ENCODE data around the gene IFT122.
"Not testable (repeated sequence)": the region's sequence is repeated elsewhere in the genome, so short reads cannot be mapped to it uniquely, and the experiment has no call there.

Gene IFT122

GRCh38 chr3:129498603-129499488, 58.8 kb downstream of the IFT122 start:
- not testable (repeated sequence) for DNase-seq

GRCh38 chr3:129499604-129500333, 59.7 kb downstream of the IFT122 start:
- not testable (repeated sequence) for DNase-seq

GRCh38 chr3:129500334-129500658, 60.3 kb downstream of the IFT122 start:
- no peak for DNase-seq

- DNase-seq: no peak
Measured at GRCh38 chr3:129501630-129502029, 61.6 kb downstream of the IFT122 start.

GRCh38 chr3:129502641-129503408, 62.8 kb downstream of the IFT122 start:
- DNase-seq: no peak

GRCh38 chr3:129503471-129504291, 63.7 kb downstream of the IFT122 start:
- no peak for DNase-seq

- no peak for DNase-seq
Measured at GRCh38 chr3:129504471-129505100, 64.6 kb downstream of the IFT122 start.

- peak; percentile 46 for DNase-seq
Measured at GRCh38 chr3:129505341-129505740, 65.3 kb downstream of the IFT122 start.

- peak; percentile 25 for DNase-seq
Measured at GRCh38 chr3:129506231-129506742, 66.3 kb downstream of the IFT122 start.

GRCh38 chr3:129507181-129507831, 67.3 kb downstream of the IFT122 start:
- no peak for DNase-seq

- DNase-seq: no peak
Measured at GRCh38 chr3:129512595-129512994, 72.6 kb downstream of the IFT122 start.

- no peak for DNase-seq
Measured at GRCh38 chr3:129513705-129514104, 73.7 kb downstream of the IFT122 start.

GRCh38 chr3:129514110-129514509, 74.1 kb downstream of the IFT122 start:
- no peak for DNase-seq

GRCh38 chr3:129514563-129514962, 74.5 kb downstream of the IFT122 start:
- no peak for DNase-seq

- DNase-seq: not testable (repeated sequence)
Measured at GRCh38 chr3:129515108-129515820, 75.2 kb downstream of the IFT122 start.

GRCh38 chr3:129515821-129516432, 75.9 kb downstream of the IFT122 start:
- not testable (repeated sequence) for DNase-seq

- no peak for DNase-seq
Measured at GRCh38 chr3:129517516-129517915, 77.5 kb downstream of the IFT122 start.

GRCh38 chr3:129518038-129518561, 78.1 kb downstream of the IFT122 start:
- DNase-seq: no peak

GRCh38 chr3:129518581-129518980, 78.6 kb downstream of the IFT122 start:
- no peak for DNase-seq

GRCh38 chr3:129519449-129519848, 79.4 kb downstream of the IFT122 start:
- DNase-seq: no peak
